Activated CD4-positive, alpha-beta T cell treated with anti-CD3 and anti-CD28 coated beads, Interleukin-2, amount 10 ng/mL, durations not matched to agents 24 days and 14 days (primary cell): Measurements from ENCODE around the gene FAM216B. TPM values are rescaled to one million over a fixed set of nuclear protein-coding genes. Genes with fewer than 3 reads are reported as not detected.
"Not testable (repeated sequence)": the region's sequence is repeated elsewhere in the genome, so short reads cannot be mapped to it uniquely, and the experiment has no call there.

Experiments
- DNase-seq: peaks from one replicate; pipeline ENCODE4 v3.0.0; 2022
- H3K27ac Mint-ChIP-seq: one replicate; pipeline ENCODE4 v1.8.0; 2022; ENCODE audit warnings: mild to moderate bottlenecking, mixed read lengths
- H3K27me3 Mint-ChIP-seq: one replicate; pipeline ENCODE4 v1.8.0; 2022; ENCODE audit warnings: mixed read lengths
- H3K36me3 Mint-ChIP-seq: one replicate; pipeline ENCODE4 v1.8.0; 2022; ENCODE audit warnings: low read depth, mild to moderate bottlenecking, mixed read lengths
- H3K4me1 Mint-ChIP-seq: one replicate; pipeline ENCODE4 v1.8.0; 2021; ENCODE audit warnings: mixed read lengths
- H3K4me3 Mint-ChIP-seq: one replicate; pipeline ENCODE4 v1.8.0; 2022; ENCODE audit warnings: mild to moderate bottlenecking, moderate library complexity, mixed read lengths
- H3K9me3 Mint-ChIP-seq: one replicate; pipeline ENCODE4 v1.8.0; 2021; ENCODE audit warnings: mixed read lengths
- intact Hi-C: fragments of 100-400 bp; cut with micrococcal nuclease; formaldehyde crosslinking; loops from one replicate; pipeline ENCODE4 v1.15.1; 2023
- total RNA-seq: library from RNA; stranded (reverse); gene quantifications from 2 replicates; pipeline ENCODE4 v1.2.3, GENCODE V29; 2022

FAM216B gene
- total RNA-seq, 1 donor from 2014 or later: not detected

GRCh38 chr13:42796747-42797356, 15.5 kb downstream of the FAM216B start:
- peaks cover 4% of the 10 kb centered on the region for H3K9me3 Mint-ChIP-seq
- no peaks in the 10 kb centered on the region for H3K36me3 Mint-ChIP-seq
- intact Hi-C loops: no loop called here
- H3K4me3 Mint-ChIP-seq: no peak overlapping the region
- H3K27me3 Mint-ChIP-seq: peaks cover 23% of the 10 kb centered on the region
- H3K4me1 Mint-ChIP-seq: no peaks in the 10 kb centered on the region
- DNase-seq: no peak
- H3K27ac Mint-ChIP-seq: no peak overlapping the region

- peaks cover 5% of the 10 kb centered on the region for H3K9me3 Mint-ChIP-seq
- no peaks in the 10 kb centered on the region for H3K36me3 Mint-ChIP-seq
- no peaks in the 10 kb centered on the region for H3K4me1 Mint-ChIP-seq
- intact Hi-C loops: no loop called here
- no peak for DNase-seq
- H3K27me3 Mint-ChIP-seq: peaks cover 23% of the 10 kb centered on the region
- no peak overlapping the region for H3K4me3 Mint-ChIP-seq
- H3K27ac Mint-ChIP-seq: no peak overlapping the region
Measured at GRCh38 chr13:42798118-42798517, 16.7 kb downstream of the FAM216B start.

- H3K27me3 Mint-ChIP-seq: peaks cover 19% of the 10 kb centered on the region
- no peak overlapping the region for H3K27ac Mint-ChIP-seq
- DNase-seq: no peak
- no peak overlapping the region for H3K4me3 Mint-ChIP-seq
- intact Hi-C loops: no loop called here
- no peaks in the 10 kb centered on the region for H3K4me1 Mint-ChIP-seq
- no peaks in the 10 kb centered on the region for H3K36me3 Mint-ChIP-seq
- peaks cover 5% of the 10 kb centered on the region for H3K9me3 Mint-ChIP-seq
Measured at GRCh38 chr13:42800109-42800643, 18.8 kb downstream of the FAM216B start.

- Mint-ChIP-seq H3K9me3 (peaks cover 5% of the 10 kb centered on the region), H3K4me3 (no peak overlapping the region), H3K36me3 (no peaks in the 10 kb centered on the region), H3K27me3 (peaks cover 8% of the 10 kb centered on the region), H3K4me1 (peaks cover 4% of the 10 kb centered on the region), H3K27ac (no peak overlapping the region)
- intact Hi-C loops: no loop called here
- no peak for DNase-seq
Measured at GRCh38 chr13:42803563-42804204, 22.3 kb downstream of the FAM216B start.

- DNase-seq: no peak
- peaks cover 4% of the 10 kb centered on the region for H3K4me1 Mint-ChIP-seq
- H3K27me3 Mint-ChIP-seq: peaks cover 10% of the 10 kb centered on the region
- no peak overlapping the region for H3K27ac Mint-ChIP-seq
- no peak overlapping the region for H3K4me3 Mint-ChIP-seq
- peaks cover 5% of the 10 kb centered on the region for H3K9me3 Mint-ChIP-seq
- intact Hi-C loops: no loop called here
- H3K36me3 Mint-ChIP-seq: no peaks in the 10 kb centered on the region
Measured at GRCh38 chr13:42804244-42804874, 23.0 kb downstream of the FAM216B start.

GRCh38 chr13:42807241-42807640, 25.9 kb downstream of the FAM216B start:
- Mint-ChIP-seq H3K27ac (no peak overlapping the region), H3K36me3 (no peaks in the 10 kb centered on the region), H3K4me1 (peaks cover 4% of the 10 kb centered on the region), H3K4me3 (no peak overlapping the region), H3K9me3 (no peaks in the 10 kb centered on the region), H3K27me3 (peaks cover 10% of the 10 kb centered on the region)
- intact Hi-C loops: no loop called here
- DNase-seq: peak; percentile 58

- no peak for DNase-seq
- H3K9me3 Mint-ChIP-seq: no peaks in the 10 kb centered on the region
- H3K36me3 Mint-ChIP-seq: no peaks in the 10 kb centered on the region
- H3K4me3 Mint-ChIP-seq: no peak overlapping the region
- peaks cover 4% of the 10 kb centered on the region for H3K4me1 Mint-ChIP-seq
- peaks cover 13% of the 10 kb centered on the region for H3K27me3 Mint-ChIP-seq
- H3K27ac Mint-ChIP-seq: no peak overlapping the region
- intact Hi-C loops: no loop called here
Measured at GRCh38 chr13:42807866-42808265, 26.5 kb downstream of the FAM216B start.

- no peak overlapping the region for H3K27ac Mint-ChIP-seq
- H3K27me3 Mint-ChIP-seq: peaks cover 15% of the 10 kb centered on the region
- H3K9me3 Mint-ChIP-seq: no peaks in the 10 kb centered on the region
- no peak for DNase-seq
- intact Hi-C loops: no loop called here
- H3K4me3 Mint-ChIP-seq: no peak overlapping the region
- no peaks in the 10 kb centered on the region for H3K36me3 Mint-ChIP-seq
- H3K4me1 Mint-ChIP-seq: peaks cover 4% of the 10 kb centered on the region
Measured at GRCh38 chr13:42808341-42808940, 27.1 kb downstream of the FAM216B start.

- intact Hi-C loops: no loop called here
- H3K4me3 Mint-ChIP-seq: no peak overlapping the region
- H3K36me3 Mint-ChIP-seq: no peaks in the 10 kb centered on the region
- no peak for DNase-seq
- no peaks in the 10 kb centered on the region for H3K9me3 Mint-ChIP-seq
- peaks cover 28% of the 10 kb centered on the region for H3K27me3 Mint-ChIP-seq
- H3K4me1 Mint-ChIP-seq: peaks cover 4% of the 10 kb centered on the region
- H3K27ac Mint-ChIP-seq: no peak overlapping the region
Measured at GRCh38 chr13:42812316-42812715, 30.9 kb downstream of the FAM216B start.

GRCh38 chr13:42814868-42815267, 33.5 kb downstream of the FAM216B start:
- Mint-ChIP-seq H3K27ac (no peak overlapping the region), H3K36me3 (no peaks in the 10 kb centered on the region), H3K4me1 (peaks cover 3% of the 10 kb centered on the region), H3K27me3 (peaks cover 30% of the 10 kb centered on the region), H3K9me3 (no peaks in the 10 kb centered on the region), H3K4me3 (no peak overlapping the region)
- intact Hi-C loops: no loop called here
- no peak for DNase-seq

GRCh38 chr13:42815681-42816080, 34.3 kb downstream of the FAM216B start:
- Mint-ChIP-seq H3K4me1 (peaks cover 3% of the 10 kb centered on the region), H3K36me3 (no peaks in the 10 kb centered on the region), H3K27ac (no peak overlapping the region), H3K9me3 (no peaks in the 10 kb centered on the region), H3K4me3 (no peak overlapping the region), H3K27me3 (peaks cover 30% of the 10 kb centered on the region)
- intact Hi-C loops: no loop called here
- no peak for DNase-seq

GRCh38 chr13:42816538-42816937, 35.2 kb downstream of the FAM216B start:
- H3K4me3 Mint-ChIP-seq: no peak overlapping the region
- H3K27me3 Mint-ChIP-seq: peaks cover 30% of the 10 kb centered on the region
- intact Hi-C loops: no loop called here
- no peaks in the 10 kb centered on the region for H3K36me3 Mint-ChIP-seq
- no peaks in the 10 kb centered on the region for H3K9me3 Mint-ChIP-seq
- H3K27ac Mint-ChIP-seq: no peak overlapping the region
- H3K4me1 Mint-ChIP-seq: peaks cover 3% of the 10 kb centered on the region
- no peak for DNase-seq

GRCh38 chr13:42819687-42820086, 38.3 kb downstream of the FAM216B start:
- H3K4me3 Mint-ChIP-seq, DNase-seq, intact Hi-C loops, H3K4me1 Mint-ChIP-seq, H3K36me3 Mint-ChIP-seq, H3K9me3 Mint-ChIP-seq, H3K27ac Mint-ChIP-seq: not testable (repeated sequence)
- H3K27me3 Mint-ChIP-seq: peaks cover 34% of the 10 kb centered on the region

GRCh38 chr13:42820451-42820850, 39.1 kb downstream of the FAM216B start:
- DNase-seq: peak; percentile 8
- Mint-ChIP-seq H3K27me3 (peaks cover 35% of the 10 kb centered on the region), H3K4me3 (no peak overlapping the region), H3K9me3 (no peaks in the 10 kb centered on the region), H3K27ac (no peak overlapping the region), H3K4me1 (peaks cover 3% of the 10 kb centered on the region), H3K36me3 (no peaks in the 10 kb centered on the region)
- intact Hi-C loops: no loop called here
